Natural killer cell (primary cell): ENCODE data around the gene SUMO3. TPM values are rescaled to one million over a fixed set of nuclear protein-coding genes. Genes with fewer than 3 reads are reported as not detected.

Experiments used
- ATAC-seq, 3 donors: fragments of 150-1000 bp in 2 of 3; fragments of 200-7000 bp in 1 of 3; cut with Tn5 transposase; 1 replicate in 1 of 3; 2 replicates in 2 of 3; pipeline ENCODE4 v1.10.0; 2021; ENCODE audit warnings: mild to moderate bottlenecking in 2 of 3, moderate library complexity in 2 of 3
- DNase-seq, 2 donors: peaks; one replicate each; pipeline versions ENCODE4 v3.0.0 to v3.0.0-alpha.2; 2013 to 2021; ENCODE audit warnings: mixed read lengths in 1 of 2
- H3K27ac ChIP-seq: one replicate; pipeline ENCODE4 v1.5.1; 2013; ENCODE audit warnings: mild to moderate bottlenecking, low read length
- H3K27me3 ChIP-seq: one replicate; pipeline ENCODE4 v1.6.1; 2013; ENCODE audit warnings: low read length; ENCODE audit not compliant: control insufficient read depth, insufficient read depth
- H3K36me3 ChIP-seq: one replicate; pipeline ENCODE4 v1.6.1; 2013; ENCODE audit warnings: low read length; ENCODE audit not compliant: control insufficient read depth, insufficient read depth
- H3K4me1 ChIP-seq: one replicate; pipeline ENCODE4 v1.6.1; 2013; ENCODE audit warnings: low read length; ENCODE audit not compliant: control insufficient read depth, insufficient read depth
- H3K4me3 ChIP-seq: one replicate; pipeline ENCODE4 v1.5.1; 2013; ENCODE audit warnings: low read length
- H3K9me3 ChIP-seq: one replicate; pipeline ENCODE4 v1.6.1; 2013; ENCODE audit warnings: low read length; ENCODE audit not compliant: control insufficient read depth, insufficient read depth
- H3K27ac Mint-ChIP-seq, 2 donors: one replicate each; pipeline ENCODE4 v1.8.0; 2022; ENCODE audit warnings: mild to moderate bottlenecking in 2 of 2, mixed read lengths in 2 of 2, moderate library complexity in 1 of 2
- H3K27me3 Mint-ChIP-seq, 2 donors: one replicate each; pipeline ENCODE4 v1.8.0; 2022; ENCODE audit warnings: low read depth in 2 of 2, mixed read lengths in 2 of 2
- H3K36me3 Mint-ChIP-seq: one replicate; pipeline ENCODE4 v1.8.0; 2022; ENCODE audit warnings: mixed read lengths
- H3K4me1 Mint-ChIP-seq, 2 donors: one replicate each; pipeline ENCODE4 v1.8.0; 2022; ENCODE audit warnings: mixed read lengths in 2 of 2
- H3K4me3 Mint-ChIP-seq: one replicate; pipeline ENCODE4 v1.8.0; 2022; ENCODE audit warnings: mild to moderate bottlenecking, moderate library complexity, mixed read lengths
- H3K9me3 Mint-ChIP-seq, 2 donors: one replicate each; pipeline ENCODE4 v1.8.0; 2022; ENCODE audit warnings: mixed read lengths in 2 of 2
- WGBS: methylation state at CpG from one replicate; pipeline ENCODE4 v1.1.7; 2013; ENCODE audit warnings: missing lambda C conversion rate; ENCODE audit not compliant: insufficient coverage; 5-methylcytosine and 5-hydroxymethylcytosine counted together
- intact Hi-C: fragments of 100-400 bp; cut with micrococcal nuclease; formaldehyde crosslinking; loops from one replicate; pipeline ENCODE4 v1.14.2; 2022
- total RNA-seq, 4 donors: library from RNA; stranded (reverse); fragments of 120-200 nt in 1 of 4; gene quantifications; one replicate each; pipeline versions ENCODE4 v1.2.3 to v1.2.4, GENCODE V29; 2013 to 2022
- TF ChIP-seq, protein P1 (sequence below): fragments of 200-600 bp; IDR thresholded peaks from one replicate; pipeline ENCODE4 v1.8.0; 2022; ENCODE audit warnings: antibody characterized with exemption

The SUMO3 gene
- total RNA-seq, 3 donors from 2014 or later (not counting 1 experiment from before 2014, with no cell fraction given), result 64.0 to 70.1 (median 65.2) TPM

DNA sequence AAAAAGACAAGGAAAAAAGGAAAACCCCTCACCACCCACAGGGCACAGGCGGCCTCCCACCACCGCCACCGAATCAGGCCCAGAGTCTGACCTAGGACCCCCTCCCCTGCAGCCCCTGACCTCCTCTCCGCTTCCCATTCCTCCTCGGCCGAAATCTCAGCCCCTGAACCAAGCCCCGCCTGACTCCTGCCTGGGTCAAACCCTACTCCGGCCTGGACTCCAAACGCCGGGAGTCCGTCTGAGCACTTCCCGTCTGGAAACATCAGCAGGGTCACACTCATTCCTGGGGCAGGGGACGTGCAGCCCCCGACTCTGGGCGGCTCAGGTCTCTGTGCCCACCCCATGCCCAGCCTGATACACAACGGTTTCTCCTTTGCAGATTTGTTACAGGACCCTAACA lies 26.4 kb upstream of the SUMO3 start:
- intact Hi-C loops, result no loop called here
- Histone ChIP-seq H3K27me3 (no peaks in the 10 kb centered on the region), H3K9me3 (no peaks in the 10 kb centered on the region), H3K4me3 (no peak overlapping the region), H3K27ac (no peak overlapping the region), H3K36me3 (peaks cover 7% of the 10 kb centered on the region), H3K4me1 (peaks cover 18% of the 10 kb centered on the region)
- Mint-ChIP-seq H3K27ac (no peak overlapping the region), H3K4me1 (peaks cover 7 to 18% of the 10 kb centered on the region in 2 donors), H3K9me3 (no peaks in the 10 kb centered on the region), H3K36me3 (no peaks in the 10 kb centered on the region), H3K4me3 (no peak overlapping the region), H3K27me3 (peaks cover 3 to 9% of the 10 kb centered on the region in 2 donors)
- DNase-seq, result no peak
- TF ChIP-seq, protein P1, sequence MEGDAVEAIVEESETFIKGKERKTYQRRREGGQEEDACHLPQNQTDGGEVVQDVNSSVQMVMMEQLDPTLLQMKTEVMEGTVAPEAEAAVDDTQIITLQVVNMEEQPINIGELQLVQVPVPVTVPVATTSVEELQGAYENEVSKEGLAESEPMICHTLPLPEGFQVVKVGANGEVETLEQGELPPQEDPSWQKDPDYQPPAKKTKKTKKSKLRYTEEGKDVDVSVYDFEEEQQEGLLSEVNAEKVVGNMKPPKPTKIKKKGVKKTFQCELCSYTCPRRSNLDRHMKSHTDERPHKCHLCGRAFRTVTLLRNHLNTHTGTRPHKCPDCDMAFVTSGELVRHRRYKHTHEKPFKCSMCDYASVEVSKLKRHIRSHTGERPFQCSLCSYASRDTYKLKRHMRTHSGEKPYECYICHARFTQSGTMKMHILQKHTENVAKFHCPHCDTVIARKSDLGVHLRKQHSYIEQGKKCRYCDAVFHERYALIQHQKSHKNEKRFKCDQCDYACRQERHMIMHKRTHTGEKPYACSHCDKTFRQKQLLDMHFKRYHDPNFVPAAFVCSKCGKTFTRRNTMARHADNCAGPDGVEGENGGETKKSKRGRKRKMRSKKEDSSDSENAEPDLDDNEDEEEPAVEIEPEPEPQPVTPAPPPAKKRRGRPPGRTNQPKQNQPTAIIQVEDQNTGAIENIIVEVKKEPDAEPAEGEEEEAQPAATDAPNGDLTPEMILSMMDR, result no peak
- ATAC-seq, result no peak
- WGBS, result 87% methylated on average over 16 of the region's 16 CpGs

DNA sequence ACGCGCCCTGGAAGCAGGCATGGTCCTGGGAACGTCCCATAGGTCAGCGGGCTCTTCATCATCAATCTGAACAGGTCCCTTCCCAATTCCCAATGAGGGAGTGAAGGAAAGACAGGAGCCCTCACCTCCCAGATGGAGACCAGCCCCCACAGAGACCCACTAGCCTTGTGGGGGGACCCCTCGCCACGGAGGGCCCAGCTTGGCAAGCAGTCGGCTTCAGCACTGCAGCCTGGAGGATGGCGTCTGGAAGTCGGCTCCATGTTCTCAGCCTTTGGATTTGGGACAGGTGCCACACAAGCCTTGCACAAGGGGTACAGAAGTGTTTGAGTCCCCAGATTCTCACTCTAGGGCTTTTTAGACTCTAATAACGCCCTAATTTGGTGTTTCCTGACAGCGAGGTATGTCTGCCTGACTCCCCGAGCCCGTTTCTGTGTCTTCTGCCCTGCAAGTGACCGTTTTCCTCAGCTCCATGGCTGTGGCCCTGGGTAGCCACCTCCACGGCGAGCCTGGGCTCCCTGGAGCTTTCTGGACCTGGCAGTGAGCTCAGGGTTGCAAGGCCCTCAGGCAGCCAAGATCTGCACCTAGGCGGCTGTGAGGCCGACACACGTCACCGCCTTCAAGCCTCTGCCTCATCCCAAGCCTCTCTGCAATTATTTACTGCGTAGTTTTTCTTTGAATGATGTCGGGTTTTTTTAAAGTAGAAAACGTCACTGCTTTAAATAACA lies 25.0 kb upstream of the SUMO3 start:
- Mint-ChIP-seq H3K27me3 (peaks cover 3 to 9% of the 10 kb centered on the region in 2 donors), H3K36me3 (no peaks in the 10 kb centered on the region), H3K9me3 (no peaks in the 10 kb centered on the region), H3K4me3 (no peak overlapping the region), H3K27ac (no peak overlapping the region), H3K4me1 (peaks cover 7 to 18% of the 10 kb centered on the region in 2 donors)
- intact Hi-C loops, result no loop called here
- ATAC-seq (no peak), DNase-seq (no peak)
- peaks cover 18% of the 10 kb centered on the region for H3K4me1 ChIP-seq
- no peak overlapping the region for H3K4me3 ChIP-seq
- TF ChIP-seq, protein P1, result no peak
- no peaks in the 10 kb centered on the region for H3K36me3 ChIP-seq
- no peaks in the 10 kb centered on the region for H3K9me3 ChIP-seq
- no peaks in the 10 kb centered on the region for H3K27me3 ChIP-seq
- WGBS, result 87% methylated on average over 21 of the region's 23 CpGs
- H3K27ac ChIP-seq, result no peak overlapping the region

DNA sequence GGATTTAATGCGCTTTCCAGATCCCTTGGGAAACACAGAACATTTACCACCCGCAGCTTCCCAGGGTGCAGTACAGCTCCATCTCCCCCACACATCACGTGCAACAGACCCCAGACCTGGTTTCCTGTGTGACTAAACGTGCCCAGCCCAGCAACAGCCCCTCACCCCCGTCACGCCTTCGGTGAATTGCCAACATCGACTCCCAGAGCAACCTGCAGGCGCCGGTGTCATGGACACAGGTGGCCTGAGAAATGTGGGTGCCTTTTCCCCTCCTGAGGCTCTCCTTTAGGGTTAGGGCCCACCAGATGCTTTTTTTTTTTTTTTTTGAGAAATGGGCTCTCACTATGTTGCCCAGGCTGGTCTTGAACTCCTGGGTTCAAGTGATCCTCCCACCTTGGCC lies 24.2 kb upstream of the SUMO3 start:
- DNase-seq, result no peak
- no peaks in the 10 kb centered on the region for H3K27me3 ChIP-seq
- no peaks in the 10 kb centered on the region for H3K9me3 ChIP-seq
- peaks cover 18% of the 10 kb centered on the region for H3K4me1 ChIP-seq
- H3K27ac ChIP-seq, result no peak overlapping the region
- no peak overlapping the region for H3K4me3 ChIP-seq
- Mint-ChIP-seq H3K9me3 (no peaks in the 10 kb centered on the region), H3K27ac (no peak overlapping the region), H3K4me1 (peaks cover 7 to 14% of the 10 kb centered on the region in 2 donors), H3K36me3 (no peaks in the 10 kb centered on the region), H3K4me3 (no peak overlapping the region), H3K27me3 (peaks cover 3 to 9% of the 10 kb centered on the region in 2 donors)
- WGBS, result 82% methylated on average over 10 of the region's 10 CpGs
- TF ChIP-seq, protein P1, result no peak
- no peaks in the 10 kb centered on the region for H3K36me3 ChIP-seq
- intact Hi-C loops, result no loop called here
- no peak for ATAC-seq

DNA sequence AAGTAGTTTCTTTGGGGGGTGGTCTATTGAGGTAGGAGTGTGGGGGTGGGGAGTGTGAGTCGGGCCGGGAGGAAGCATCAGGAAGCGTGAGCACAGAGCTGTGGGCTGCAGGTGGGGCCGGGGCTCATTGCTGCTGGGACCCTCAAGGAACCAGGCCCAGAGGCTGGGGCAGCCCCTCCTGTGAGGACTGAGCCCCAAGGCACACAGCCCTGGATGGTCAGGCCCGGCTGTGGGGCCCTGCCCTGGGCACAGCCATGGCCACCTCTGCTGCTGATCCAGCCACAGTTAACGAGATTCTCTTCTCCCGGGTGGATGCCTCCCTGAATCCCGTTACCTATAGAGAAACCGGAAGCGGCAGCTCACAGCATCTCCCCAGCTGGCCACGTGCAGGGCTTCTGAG lies 22.9 kb upstream of the SUMO3 start:
- DNase-seq (no peak), ATAC-seq (no peak)
- 89% methylated on average over 11 of the region's 11 CpGs for WGBS
- Histone ChIP-seq H3K4me3 (no peak overlapping the region), H3K9me3 (no peaks in the 10 kb centered on the region), H3K27ac (no peak overlapping the region), H3K4me1 (peaks cover 7% of the 10 kb centered on the region), H3K27me3 (no peaks in the 10 kb centered on the region), H3K36me3 (no peaks in the 10 kb centered on the region)
- Mint-ChIP-seq H3K4me1 (peaks cover 0 to 5% of the 10 kb centered on the region in 2 donors), H3K4me3 (no peak overlapping the region), H3K36me3 (no peaks in the 10 kb centered on the region), H3K27me3 (peaks cover 3 to 9% of the 10 kb centered on the region in 2 donors), H3K27ac (no peak overlapping the region), H3K9me3 (no peaks in the 10 kb centered on the region)
- TF ChIP-seq, protein P1, result no peak
- intact Hi-C loops, result no loop called here
